ENCODE data around the gene ZNF184. TPM values are rescaled to one million over a fixed set of nuclear protein-coding genes. Genes with fewer than 3 reads are reported as not detected.

The ZNF184 gene
- total RNA-seq, 1 experiment from 2014 or later = 7.1 TPM

- TF ChIP-seq TCF7 (CRISPR knock-in tag; IDR thresholded peaks at IDR 0.05; ENCODE audit: low read depth) = no peak
- TF ChIP-seq MAX (CRISPR knock-in tag; IDR thresholded peaks at IDR 0.05) = no peak
- no peak for TF ChIP-seq RORB (CRISPR knock-in tag; IDR thresholded peaks at IDR 0.05)
- TF ChIP-seq OVOL2 (CRISPR knock-in tag; IDR thresholded peaks at IDR 0.05; ENCODE audit: borderline replicate concordance) = no peak
- TF ChIP-seq ZNF121 (CRISPR knock-in tag; IDR thresholded peaks at IDR 0.05) = no peak
- no peak for TF ChIP-seq ZNF423 (CRISPR knock-in tag; IDR thresholded peaks at IDR 0.05)
- ChIA-PET POLR2A (no interaction called here), CTCF (interaction anchor here (1.6 to 2.6 kb wide), 2 partner anchors 11 to 102 kb away, joined by 5 to 16 read pairs; no protein-coding TSS in a partner anchor)
- no peaks in the 10 kb centered on the region for H3K36me3 Mint-ChIP-seq
- H3K9me3 Mint-ChIP-seq = no peaks in the 10 kb centered on the region
- ATAC-seq (no peak), DNase-seq (ENCODE audit: low spot score) (no peak)
- H3K27ac Mint-ChIP-seq = no peak overlapping the region
- peaks cover 24% of the 10 kb centered on the region for H3K4me1 Mint-ChIP-seq
- H3K27me3 Mint-ChIP-seq (ENCODE audit: low read depth) = peaks cover 8% of the 10 kb centered on the region
- H3K4me3 Mint-ChIP-seq = peak overlapping the region; percentile 50
These were observed 34.4 kb upstream of the ZNF184 start for GRCh38 chr6:27507041-27507956.

DNA sequence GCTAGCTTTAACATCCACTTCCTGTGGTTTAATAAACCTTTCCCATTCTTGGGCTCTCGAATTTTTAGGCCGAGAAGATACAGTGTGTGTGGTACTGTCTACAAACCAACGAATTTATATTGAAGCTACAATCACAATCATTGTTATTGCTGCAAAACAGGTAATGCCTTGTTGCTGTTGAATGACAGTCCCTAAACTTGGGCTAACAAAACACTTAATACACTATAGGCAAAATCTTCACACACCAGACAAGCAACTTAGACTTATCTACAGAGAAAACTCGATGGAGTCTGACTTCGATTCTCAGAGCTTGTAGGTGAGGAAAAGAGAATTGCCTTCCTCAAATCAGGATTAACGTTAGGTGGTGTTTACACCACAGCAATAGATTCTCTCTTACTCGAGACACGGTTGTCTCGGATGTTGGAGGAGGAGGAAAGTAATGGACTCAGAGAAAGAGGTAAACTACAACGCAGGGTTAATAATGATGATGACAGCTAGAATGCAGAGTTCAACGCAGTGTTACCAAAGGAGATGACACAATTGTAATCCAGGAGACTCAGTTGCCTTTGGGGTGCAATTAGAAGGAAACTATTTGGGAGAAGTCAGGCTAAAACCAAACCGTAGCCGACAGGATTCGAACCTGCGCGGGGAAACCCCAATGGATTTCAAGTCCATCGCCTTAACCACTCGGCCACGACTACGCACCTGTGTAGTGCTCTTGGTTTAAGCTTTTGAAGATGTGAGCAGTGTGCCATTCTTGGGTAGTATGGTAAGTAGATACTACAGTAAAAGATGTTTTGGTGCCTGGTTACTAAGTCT, 32.5 kb upstream of the ZNF184 start:
- Mint-ChIP-seq H3K9me3 (no peaks in the 10 kb centered on the region), H3K4me3 (peak overlapping the region; percentile 50), H3K27ac (peak overlapping the region; percentile 36), H3K27me3 (ENCODE audit: low read depth) (peaks cover 8% of the 10 kb centered on the region; the same call in 1 of the 2 replicates), H3K4me1 (peaks cover 26% of the 10 kb centered on the region), H3K36me3 (no peaks in the 10 kb centered on the region)
- DNase-seq (ENCODE audit: low spot score) = peak; percentile 91
- POLR2A ChIA-PET = no interaction called here
- peak; percentile 87 for ATAC-seq
- CTCF ChIA-PET = interaction anchor here (1.0 to 2.6 kb wide), 4 partner anchors 10 to 267 kb away, joined by 4 to 16 read pairs (median 4); no protein-coding TSS in a partner anchor
- TF ChIP-seq JAZF1 (CRISPR knock-in tag; IDR thresholded peaks at IDR 0.05) = no peak
- TF ChIP-seq, protein P1, sequence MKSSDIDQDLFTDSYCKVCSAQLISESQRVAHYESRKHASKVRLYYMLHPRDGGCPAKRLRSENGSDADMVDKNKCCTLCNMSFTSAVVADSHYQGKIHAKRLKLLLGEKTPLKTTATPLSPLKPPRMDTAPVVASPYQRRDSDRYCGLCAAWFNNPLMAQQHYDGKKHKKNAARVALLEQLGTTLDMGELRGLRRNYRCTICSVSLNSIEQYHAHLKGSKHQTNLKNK (CRISPR knock-in tag; IDR thresholded peaks at IDR 0.05) = no peak
- no peak for TF ChIP-seq GTF2I (CRISPR knock-in tag; conservative IDR thresholded peaks at IDR 0.05)
- no peak for TF ChIP-seq ZNF512 (CRISPR knock-in tag; IDR thresholded peaks at IDR 0.05; ENCODE audit: borderline replicate concordance)
- no peak for TF ChIP-seq NFE2L1 (CRISPR knock-in tag; IDR thresholded peaks at IDR 0.05)
- no peak for TF ChIP-seq ATF2 (CRISPR knock-in tag; IDR thresholded peaks at IDR 0.05; ENCODE audit: borderline replicate concordance, low read depth)
- TF ChIP-seq, protein P2, sequence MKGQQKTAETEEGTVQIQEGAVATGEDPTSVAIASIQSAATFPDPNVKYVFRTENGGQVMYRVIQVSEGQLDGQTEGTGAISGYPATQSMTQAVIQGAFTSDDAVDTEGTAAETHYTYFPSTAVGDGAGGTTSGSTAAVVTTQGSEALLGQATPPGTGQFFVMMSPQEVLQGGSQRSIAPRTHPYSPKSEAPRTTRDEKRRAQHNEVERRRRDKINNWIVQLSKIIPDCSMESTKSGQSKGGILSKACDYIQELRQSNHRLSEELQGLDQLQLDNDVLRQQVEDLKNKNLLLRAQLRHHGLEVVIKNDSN (CRISPR knock-in tag; IDR thresholded peaks at IDR 0.05) = no peak
- TF ChIP-seq TP53 (CRISPR knock-in tag; IDR thresholded peaks at IDR 0.05) = no peak
- no peak for TF ChIP-seq CBFB (CRISPR knock-in tag; IDR thresholded peaks at IDR 0.05; ENCODE audit: low read depth)
- 0 out of 2 replicates have a peak, but pooled peaks have one; percentile 24 for TF ChIP-seq CREM (CRISPR knock-in tag; IDR thresholded peaks at IDR 0.05)
- TF ChIP-seq ELF4 (CRISPR knock-in tag; IDR thresholded peaks at IDR 0.05; ENCODE audit: low read depth) = no peak
- no peak for TF ChIP-seq ZBTB43 (CRISPR knock-in tag; IDR thresholded peaks at IDR 0.05)
- no peak for TF ChIP-seq ESRRA (CRISPR knock-in tag; IDR thresholded peaks at IDR 0.05; ENCODE audit: borderline replicate concordance)
- peak; percentile 76 for TF ChIP-seq GABPB1 (CRISPR knock-in tag; IDR thresholded peaks at IDR 0.05)
- TF ChIP-seq IRF2 (CRISPR knock-in tag; IDR thresholded peaks at IDR 0.05; ENCODE audit: borderline replicate concordance, low read depth) = no peak
- TF ChIP-seq HMGXB4 (CRISPR knock-in tag; IDR thresholded peaks at IDR 0.05) = peak; percentile 83
- no peak for TF ChIP-seq ZNF232 (CRISPR knock-in tag; IDR thresholded peaks at IDR 0.05)
- 0 out of 2 replicates have a peak, but pooled peaks have one; percentile 33 for TF ChIP-seq EMX1 (CRISPR knock-in tag; IDR thresholded peaks at IDR 0.05)
